OCI-LY1 (cell line): Measurements from ENCODE around the gene SPATA46.

Experiments
- H2AFZ ChIP-seq: fragments of 200-600 bp; sonication (generic), shearing (Covaris generic); 2 replicates; pipeline ENCODE4 v1.6.0; 2014; ENCODE audit warnings: antibody characterized with exemption, mild to moderate bottlenecking, low read length
- H3F3A ChIP-seq: fragments of 200-600 bp; sonication (generic), shearing (Covaris generic); 2 replicates; pipeline ENCODE4 v1.6.0; 2014; ENCODE audit warnings: mild to moderate bottlenecking, antibody characterized with exemption, low read length, moderate library complexity; ENCODE audit not compliant: insufficient read depth
- H3K27ac ChIP-seq: fragments of 200-600 bp; sonication (generic); 2 replicates; pipeline ENCODE4 v1.5.1; 2014; ENCODE audit warnings: low read length, mixed run types, mild to moderate bottlenecking, low read depth; ENCODE audit not compliant: poor library complexity, severe bottlenecking
- H3K27me3 ChIP-seq: fragments of 200-600 bp; sonication (generic); 2 replicates; pipeline ENCODE4 v1.6.0; 2014; ENCODE audit warnings: antibody characterized with exemption, mild to moderate bottlenecking, low read length, moderate library complexity; ENCODE audit not compliant: insufficient read depth
- H3K36me3 ChIP-seq: fragments of 200-600 bp; sonication (generic); 2 replicates; pipeline ENCODE4 v1.6.1; 2014; ENCODE audit warnings: mild to moderate bottlenecking, antibody characterized with exemption, low read length, moderate library complexity, mixed read lengths; ENCODE audit not compliant: insufficient read depth
- H3K4me1 ChIP-seq: fragments of 200-600 bp; sonication (generic); 2 replicates; pipeline ENCODE4 v1.5.1; 2014; ENCODE audit warnings: mild to moderate bottlenecking, low read length, moderate library complexity; ENCODE audit not compliant: insufficient read depth, severe bottlenecking
- H3K4me2 ChIP-seq: fragments of 200-600 bp; sonication (generic), shearing (Covaris generic); 2 replicates; pipeline ENCODE4 v1.6.1; 2014; ENCODE audit warnings: low read length
- H3K4me3 ChIP-seq: fragments of 200-600 bp; sonication (generic); 2 replicates; pipeline ENCODE4 v1.5.1; 2014; ENCODE audit warnings: low read length, low read depth, mild to moderate bottlenecking, mixed read lengths; ENCODE audit not compliant: poor library complexity, severe bottlenecking
- H3K79me2 ChIP-seq: fragments of 200-600 bp; shearing (Covaris generic); 2 replicates; pipeline ENCODE4 v1.6.1; 2016; ENCODE audit warnings: mixed run types, low read length, mixed read lengths; ENCODE audit not compliant: insufficient read depth
- H3K9ac ChIP-seq: fragments of 200-600 bp; sonication (generic), shearing (Covaris generic); 2 replicates; pipeline ENCODE4 v1.6.1; 2014; ENCODE audit warnings: mild to moderate bottlenecking, low read length, mixed read lengths
- H3K9me2 ChIP-seq: fragments of 200-600 bp; sonication (generic), shearing (Covaris generic); 2 replicates; pipeline ENCODE4 v1.6.1; 2014; ENCODE audit warnings: low read depth, mild to moderate bottlenecking, low read length, mixed read lengths
- H3K9me3 ChIP-seq: fragments of 200-600 bp; shearing (Covaris generic); 2 replicates; pipeline ENCODE4 v1.6.1; 2014; ENCODE audit warnings: low read length, mixed read lengths
- H4K20me1 ChIP-seq: fragments of 200-600 bp; sonication (generic), shearing (Covaris generic); 2 replicates; pipeline ENCODE4 v1.6.0; 2016; ENCODE audit warnings: mild to moderate bottlenecking, low read length; ENCODE audit not compliant: insufficient read depth
- CTCF ChIP-seq: fragments of 200-600 bp; sonication (generic), shearing (Covaris generic); IDR thresholded peaks from 2 replicates; pipeline ENCODE4 v1.5.1; 2017; ENCODE audit warnings: mild to moderate bottlenecking, antibody characterized with exemption, low read length, moderate library complexity, mixed read lengths
- EZH2 ChIP-seq: fragments of 200-600 bp; sonication (generic), shearing (Covaris generic); IDR thresholded peaks from 2 replicates; pipeline ENCODE4 v1.8.0; 2017; ENCODE audit warnings: borderline replicate concordance, mixed run types, mild to moderate bottlenecking, antibody characterized with exemption, low read length, moderate library complexity, mixed read lengths

Gene SPATA46

GRCh38 chr1:162369571-162369970 is 7.1 kb downstream of the SPATA46 start:
- no peak overlapping the region for H2AFZ ChIP-seq
- H3K9ac ChIP-seq = no peak overlapping the region
- H3K36me3 ChIP-seq = no peaks in the 10 kb centered on the region
- H3K27ac ChIP-seq = no peak overlapping the region
- no peak overlapping the region for H3K4me3 ChIP-seq
- no peaks in the 10 kb centered on the region for H3K9me2 ChIP-seq
- no peaks in the 10 kb centered on the region for H3K4me1 ChIP-seq
- H3K79me2 ChIP-seq = no peaks in the 10 kb centered on the region
- no peaks in the 10 kb centered on the region for H3F3A ChIP-seq
- no peak overlapping the region for H3K4me2 ChIP-seq
- TF ChIP-seq CTCF (no peak), EZH2 (no peak)
- H4K20me1 ChIP-seq = no peaks in the 10 kb centered on the region
- H3K9me3 ChIP-seq = no peaks in the 10 kb centered on the region
- H3K27me3 ChIP-seq = peaks cover 4% of the 10 kb centered on the region; the same call in 1 of the 2 replicates

- Histone ChIP-seq H3K9me3 (no peaks in the 10 kb centered on the region), H3K9ac (no peak overlapping the region), H3K4me1 (no peaks in the 10 kb centered on the region), H3K4me2 (no peak overlapping the region), H3K36me3 (no peaks in the 10 kb centered on the region), H3K9me2 (no peaks in the 10 kb centered on the region), H2AFZ (no peak overlapping the region), H3F3A (no peaks in the 10 kb centered on the region), H3K4me3 (no peak overlapping the region), H3K27me3 (peaks cover 4% of the 10 kb centered on the region; the same call in 1 of the 2 replicates), H4K20me1 (no peaks in the 10 kb centered on the region), H3K79me2 (no peaks in the 10 kb centered on the region), H3K27ac (no peak overlapping the region)
- TF ChIP-seq CTCF (no peak), EZH2 (no peak)
These were observed 8.2 kb downstream of the SPATA46 start for GRCh38 chr1:162368451-162368850.

- Histone ChIP-seq H3K79me2 (no peaks in the 10 kb centered on the region), H4K20me1 (no peaks in the 10 kb centered on the region), H3K9me2 (no peaks in the 10 kb centered on the region), H3K36me3 (no peaks in the 10 kb centered on the region), H3K27ac (no peak overlapping the region), H3K9ac (no peak overlapping the region), H3K4me1 (no peaks in the 10 kb centered on the region), H2AFZ (no peak overlapping the region), H3K27me3 (peaks cover 6% of the 10 kb centered on the region; the same call in 1 of the 2 replicates), H3K4me2 (no peak overlapping the region), H3K4me3 (no peak overlapping the region), H3K9me3 (no peaks in the 10 kb centered on the region), H3F3A (no peaks in the 10 kb centered on the region)
- no peak for TF ChIP-seq CTCF
- no peak for TF ChIP-seq EZH2
These were observed 8.9 kb downstream of the SPATA46 start for GRCh38 chr1:162367772-162368171.
